ENCODE data around the gene ATP8B1.
"Not testable (repeated sequence)": the region's sequence is repeated elsewhere in the genome, so short reads cannot be mapped to it uniquely, and the experiment has no call there.

The ATP8B1 gene

DNA sequence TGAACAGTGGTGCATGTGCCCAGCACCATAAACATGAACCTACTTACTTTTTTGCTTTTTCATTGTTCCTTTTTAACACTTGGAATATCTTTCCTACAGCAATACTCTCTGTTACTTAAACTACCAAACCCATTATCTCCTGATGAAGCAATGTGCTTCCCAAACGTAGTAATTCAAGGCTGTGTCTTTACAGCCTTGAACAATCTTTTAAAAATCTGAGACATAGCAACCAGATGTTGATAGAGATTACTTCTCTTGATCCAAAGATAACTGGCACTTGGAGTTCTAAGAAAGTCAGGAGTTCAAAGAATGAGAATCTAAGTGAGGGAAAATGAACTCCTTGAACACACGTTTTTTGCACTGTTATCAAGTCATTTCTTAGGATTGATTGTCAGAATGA lies 40.4 kb downstream of the ATP8B1 start:
- DNase-seq: no peak

DNA sequence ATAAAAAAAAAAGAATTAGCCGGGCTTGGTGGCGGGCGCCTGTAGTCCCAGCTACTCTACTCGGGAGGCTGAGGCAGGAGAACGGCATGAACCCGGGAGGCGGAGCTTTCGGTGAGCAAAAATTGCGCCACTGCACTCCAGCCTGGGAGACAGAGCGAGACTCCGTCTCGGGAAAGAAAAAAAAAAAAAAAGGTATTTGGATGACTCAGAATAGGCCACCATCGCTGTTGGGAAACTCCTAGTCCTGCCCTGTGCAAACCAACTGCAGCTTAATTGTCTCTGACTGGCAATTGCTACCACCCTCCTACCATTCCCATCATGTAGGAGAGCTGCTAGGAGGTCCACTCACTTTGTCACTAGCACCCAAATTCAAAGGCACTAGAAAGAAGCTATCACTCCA lies 43.5 kb downstream of the ATP8B1 start:
- no peak for DNase-seq

DNA sequence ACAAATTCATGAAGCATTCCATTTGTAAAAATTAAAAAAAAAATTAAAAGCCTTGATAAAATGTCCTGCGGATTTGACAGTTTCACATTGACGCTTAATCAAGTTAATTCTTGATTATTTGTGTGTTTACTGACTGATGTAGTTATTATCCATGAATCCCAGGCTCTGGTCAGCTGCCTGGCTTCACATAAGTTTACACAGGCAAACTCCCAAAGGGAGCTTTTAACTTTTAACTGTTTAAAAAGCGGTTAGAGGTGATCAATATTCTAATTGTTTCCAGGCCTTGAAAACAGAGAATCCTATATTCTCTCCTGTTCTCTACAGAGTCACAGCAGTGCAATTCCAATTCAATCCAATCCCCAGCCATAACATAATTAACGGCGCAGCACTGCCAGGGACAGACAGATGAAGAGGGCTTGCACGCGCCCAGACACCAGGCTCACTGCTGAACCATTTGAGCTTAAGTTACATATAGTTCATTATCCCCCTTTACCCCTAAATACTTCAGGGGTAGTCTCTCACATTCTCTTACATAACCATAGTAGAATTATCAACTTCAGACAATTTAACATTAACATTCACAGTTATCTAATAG lies 47.5 kb downstream of the ATP8B1 start:
- DNase-seq: no peak

DNA sequence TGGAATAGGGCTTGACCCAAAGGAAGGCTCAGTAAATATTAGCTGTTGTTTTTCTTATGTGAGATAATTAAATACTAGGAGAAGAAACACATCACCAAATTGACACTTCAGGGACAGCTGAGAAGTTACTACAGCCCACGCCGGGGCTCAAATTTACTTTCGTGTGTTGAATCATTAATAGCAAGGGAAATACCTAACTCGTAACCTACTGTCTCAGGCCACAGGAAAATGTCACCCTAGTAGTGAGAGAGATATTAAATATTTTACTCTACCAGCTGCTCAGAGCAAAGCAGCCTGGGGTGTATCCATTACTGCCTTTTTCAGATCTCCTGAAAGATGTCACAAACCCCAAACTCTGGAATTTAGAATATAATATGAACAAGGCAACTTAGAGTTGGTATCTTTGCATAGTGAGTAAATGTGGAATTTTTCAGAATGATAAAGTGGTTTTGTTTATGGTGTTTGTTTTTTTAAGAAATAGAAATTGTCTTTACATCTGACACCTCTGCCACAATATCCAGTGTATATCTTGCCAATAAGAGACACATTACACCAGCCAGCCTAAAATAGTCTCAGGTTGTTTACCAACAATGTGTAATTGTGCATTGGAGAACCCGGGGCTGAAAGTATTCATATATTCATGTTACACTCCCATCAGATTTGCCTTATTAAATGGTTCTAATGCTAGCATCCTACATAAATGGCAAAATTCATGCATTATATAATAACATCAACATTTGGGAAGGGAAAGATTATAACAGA lies 48.4 kb downstream of the ATP8B1 start:
- DNase-seq: no peak

DNA sequence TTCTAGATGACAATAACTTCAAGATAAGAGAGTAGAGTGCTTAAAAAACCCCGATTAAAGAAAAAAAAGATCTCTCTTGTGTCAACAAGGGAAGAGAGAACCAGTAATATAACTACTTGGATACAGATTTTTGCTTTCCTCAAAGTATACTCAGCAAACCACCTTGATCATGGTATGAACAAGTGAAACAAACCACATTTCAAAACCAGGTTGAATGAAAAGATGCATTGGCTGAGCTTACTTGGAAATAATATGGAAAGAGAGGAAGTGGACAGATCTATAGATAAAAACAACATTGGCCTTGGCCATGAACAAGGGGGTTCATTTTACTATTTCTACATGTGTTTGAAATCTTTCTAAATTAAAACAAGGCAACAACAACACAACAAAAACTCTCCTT lies 50.1 kb downstream of the ATP8B1 start:
- DNase-seq: no peak

DNA sequence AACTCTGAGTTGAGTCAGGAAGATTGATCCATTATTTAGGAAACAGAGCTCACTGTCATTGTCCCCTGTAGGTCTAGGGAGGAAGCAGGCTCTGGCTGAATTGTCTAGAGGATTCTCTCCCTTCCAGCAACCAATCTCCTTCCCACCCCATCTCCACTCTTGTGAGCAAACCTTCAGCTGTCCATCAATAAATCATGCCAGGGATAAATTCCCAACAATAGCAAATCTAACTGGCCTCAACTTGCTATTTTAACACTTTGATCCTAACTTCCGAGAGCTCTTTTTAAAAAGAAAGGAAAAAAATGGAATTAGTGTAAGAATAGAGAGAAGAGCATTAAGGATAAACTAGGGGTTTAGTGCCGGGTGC lies 53.5 kb downstream of the ATP8B1 start:
- no peak for DNase-seq

DNA sequence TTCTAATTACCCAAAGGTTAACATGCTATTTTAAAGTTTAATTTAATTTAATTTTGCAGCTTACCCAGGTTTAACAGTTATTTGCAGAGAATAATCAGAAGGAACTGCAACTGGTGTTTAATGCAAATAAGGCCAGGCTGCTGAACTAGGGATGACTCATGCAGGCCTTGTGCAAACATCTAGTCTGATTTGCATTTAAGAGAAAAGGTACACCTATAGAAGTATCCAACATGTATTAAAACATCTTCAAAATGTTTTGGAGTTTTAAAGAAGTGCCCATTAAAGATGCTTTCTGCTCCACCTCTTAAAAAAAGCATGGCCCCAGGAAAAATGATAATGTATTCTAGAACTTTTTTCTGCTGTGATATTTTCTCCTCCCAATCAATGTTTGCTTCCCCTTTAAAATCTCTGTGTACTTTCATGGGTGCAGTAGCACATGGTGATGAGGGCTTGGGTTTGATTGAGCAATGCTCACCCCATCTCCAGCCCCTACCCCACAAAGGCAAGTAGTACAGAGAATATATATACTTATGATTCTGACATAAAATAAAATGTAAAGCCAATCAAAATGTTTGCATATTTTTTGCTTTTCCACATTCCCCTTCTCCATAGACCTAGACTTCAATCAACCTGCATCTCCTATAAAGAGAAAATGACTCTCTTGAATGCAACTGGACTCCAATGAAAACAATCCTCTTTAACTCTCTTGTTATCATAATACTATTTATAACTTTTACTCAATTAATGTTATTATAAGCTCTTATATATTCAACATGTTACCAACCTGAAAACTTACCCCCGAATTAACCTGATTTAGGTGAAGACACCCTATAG lies 54.1 kb downstream of the ATP8B1 start:
- DNase-seq: no peak

DNA sequence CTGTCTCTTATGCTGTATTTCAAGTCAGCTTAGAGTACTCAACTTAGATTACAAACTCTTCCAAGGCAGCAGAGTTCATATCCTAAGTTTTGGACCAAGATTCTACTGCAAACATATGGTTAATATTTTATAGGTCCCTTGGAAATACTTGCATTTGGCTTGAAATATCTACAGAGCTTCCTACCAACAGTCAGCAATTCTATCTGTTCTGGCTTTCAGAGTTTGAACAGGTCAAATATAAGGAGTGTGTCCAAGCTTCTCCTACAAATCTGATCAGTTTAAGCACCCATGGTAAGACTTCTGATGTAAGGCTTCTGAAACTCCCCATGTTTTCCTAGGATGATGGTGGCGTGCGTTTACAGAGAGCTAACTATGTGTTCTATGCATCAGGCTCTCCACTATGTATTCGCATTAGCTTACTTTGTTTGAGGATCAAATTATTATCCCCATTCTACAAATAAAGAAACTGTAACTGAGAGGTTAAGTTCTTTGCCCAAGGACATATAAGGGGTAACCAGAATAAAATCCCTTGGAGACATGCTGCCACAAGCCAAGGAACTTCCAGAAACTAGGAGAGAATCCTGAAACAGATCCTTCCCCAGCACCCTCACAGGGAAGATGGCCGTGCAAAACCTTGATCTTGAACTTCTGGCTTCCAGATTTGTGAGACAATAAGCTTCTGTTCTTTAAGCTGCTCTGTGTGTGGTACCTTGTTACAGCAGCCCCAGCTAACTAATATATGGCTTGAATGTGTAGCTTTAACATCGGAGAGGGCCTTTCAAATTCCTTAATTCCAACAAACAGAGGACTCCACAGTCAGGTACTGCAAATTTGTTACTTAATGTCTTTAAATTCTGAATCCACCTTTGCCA lies 55.1 kb downstream of the ATP8B1 start:
- DNase-seq: no peak

DNA sequence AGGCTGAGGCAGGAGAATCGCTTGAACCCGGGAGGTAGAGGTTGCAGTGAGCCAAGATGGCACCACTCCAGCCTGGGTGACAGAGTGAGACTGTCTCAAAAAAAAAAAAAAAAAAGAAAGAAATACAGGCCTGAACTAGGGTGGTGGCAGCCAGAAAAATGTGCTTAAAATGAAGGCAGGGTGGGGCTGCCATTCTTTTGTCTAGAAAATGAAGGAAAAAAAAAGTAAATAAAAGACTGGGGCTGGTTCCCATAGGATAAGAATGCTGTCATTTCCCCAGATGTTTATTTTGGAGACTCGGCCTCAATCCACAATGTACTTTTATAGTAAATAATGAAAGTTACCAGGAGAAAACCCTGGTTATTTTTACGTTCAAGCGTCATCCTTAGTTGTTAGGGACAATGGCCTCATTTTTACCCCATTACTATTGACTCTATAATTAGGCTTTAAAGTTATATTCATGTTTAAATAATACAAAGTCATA lies 58.9 kb downstream of the ATP8B1 start:
- no peak for DNase-seq

DNA sequence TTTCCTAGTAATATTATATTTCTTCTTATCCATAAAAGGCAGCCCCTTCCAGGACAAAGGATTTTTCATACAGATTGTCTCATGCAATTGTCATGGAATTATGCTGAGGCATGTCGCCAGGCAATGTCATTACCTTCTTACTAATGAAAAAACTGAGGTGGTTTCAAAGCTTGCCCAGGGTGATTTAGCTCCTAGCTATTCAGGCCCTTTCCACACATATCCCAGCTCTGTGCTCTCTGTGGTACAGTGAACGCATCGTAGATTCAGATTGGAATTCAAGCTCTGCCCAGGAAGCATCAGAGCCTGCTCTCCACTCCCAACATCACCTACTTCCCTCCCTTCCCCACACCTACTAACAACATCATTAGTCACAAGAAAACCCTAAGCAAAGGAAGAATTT lies 60.1 kb downstream of the ATP8B1 start:
- no peak for DNase-seq

DNA sequence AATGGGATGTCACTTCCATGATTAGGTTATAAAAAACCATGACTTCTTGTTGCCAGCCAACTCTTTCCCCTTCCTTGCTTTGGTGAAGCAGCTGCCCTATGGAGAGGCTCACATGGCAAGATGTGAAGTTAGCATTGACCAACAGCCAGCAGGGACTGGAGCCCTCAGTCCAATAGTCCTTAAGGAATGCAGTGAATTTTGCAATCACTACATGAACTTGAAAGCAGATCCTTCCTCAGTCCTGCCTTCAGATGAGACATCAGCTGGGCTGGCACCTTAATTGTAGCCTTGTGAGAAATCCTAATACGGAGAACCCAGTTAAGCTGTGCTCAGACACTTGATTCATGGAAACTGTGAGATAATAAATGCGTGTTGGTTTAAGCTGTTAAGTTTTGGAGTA lies 61.8 kb downstream of the ATP8B1 start:
- DNase-seq: no peak

DNA sequence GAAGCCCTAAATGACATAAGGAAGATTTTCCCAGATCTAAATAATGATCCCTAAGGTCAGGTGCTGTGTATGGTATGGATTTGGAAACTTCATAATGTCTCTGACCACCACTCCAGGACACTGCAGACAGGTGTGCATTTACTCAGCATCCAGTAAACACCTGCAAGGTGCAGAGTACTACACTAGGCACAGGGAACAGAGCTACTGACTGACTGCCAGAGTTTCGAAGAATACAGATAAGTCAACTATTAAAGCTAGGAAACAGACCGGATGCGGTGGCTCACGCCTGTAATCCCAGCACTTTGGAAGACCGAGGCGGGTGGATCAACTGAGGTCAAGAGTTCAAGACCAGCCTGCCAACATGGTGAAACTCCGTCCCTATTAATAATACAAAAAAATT lies 65.0 kb downstream of the ATP8B1 start:
- no peak for DNase-seq

DNA sequence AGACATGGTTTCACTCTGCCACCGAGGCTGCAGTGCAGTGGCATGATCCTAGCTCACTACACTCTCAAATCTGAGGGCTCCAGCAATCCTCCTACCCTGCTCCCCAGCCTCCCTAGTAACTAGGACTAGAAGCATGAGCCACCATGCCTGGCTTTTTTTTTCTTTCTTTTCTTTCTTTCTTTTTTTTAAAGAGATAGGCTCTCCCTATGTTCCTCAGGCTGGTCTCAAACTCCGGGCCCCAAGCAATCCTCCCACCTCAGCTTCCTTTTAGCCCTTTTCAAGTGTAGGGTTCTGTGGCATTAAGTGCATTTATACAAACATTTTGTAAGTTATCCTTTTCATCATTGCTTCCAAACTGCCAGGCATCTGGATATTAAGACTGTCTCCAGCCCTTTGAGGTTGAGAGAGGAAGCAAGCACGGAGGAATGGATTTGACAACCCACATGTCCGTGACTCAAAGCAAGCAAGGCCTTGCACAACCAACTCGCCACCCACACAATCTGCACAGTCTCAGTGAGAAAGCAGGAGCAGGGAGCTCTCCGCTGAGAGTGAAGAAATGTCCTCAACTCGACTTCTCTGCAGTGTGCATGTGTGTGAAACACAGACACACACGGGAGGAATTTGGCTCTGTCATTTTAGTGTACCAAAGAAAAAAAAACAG lies 65.6 kb downstream of the ATP8B1 start:
- DNase-seq: peak; percentile 93

DNA sequence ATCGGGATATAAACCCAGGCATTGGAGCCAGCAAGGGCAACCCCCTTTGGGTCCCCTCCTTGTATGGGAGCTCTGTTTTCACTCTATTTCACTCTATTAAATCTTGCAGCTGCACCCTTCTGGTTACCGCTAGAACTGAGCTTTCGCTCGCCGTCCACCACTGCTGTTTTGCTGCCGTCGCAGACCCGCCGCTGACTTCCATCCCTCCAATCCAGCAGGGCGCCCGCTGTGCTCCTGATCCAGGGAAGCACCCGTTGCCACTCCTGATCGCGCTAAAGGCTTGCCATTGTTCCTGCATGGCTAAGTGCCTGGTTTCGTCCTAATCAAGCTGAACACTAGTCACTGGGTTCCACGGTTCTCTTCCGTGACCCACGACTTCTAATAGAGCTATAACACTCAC lies 68.1 kb downstream of the ATP8B1 start:
- DNase-seq: not testable (repeated sequence)

DNA sequence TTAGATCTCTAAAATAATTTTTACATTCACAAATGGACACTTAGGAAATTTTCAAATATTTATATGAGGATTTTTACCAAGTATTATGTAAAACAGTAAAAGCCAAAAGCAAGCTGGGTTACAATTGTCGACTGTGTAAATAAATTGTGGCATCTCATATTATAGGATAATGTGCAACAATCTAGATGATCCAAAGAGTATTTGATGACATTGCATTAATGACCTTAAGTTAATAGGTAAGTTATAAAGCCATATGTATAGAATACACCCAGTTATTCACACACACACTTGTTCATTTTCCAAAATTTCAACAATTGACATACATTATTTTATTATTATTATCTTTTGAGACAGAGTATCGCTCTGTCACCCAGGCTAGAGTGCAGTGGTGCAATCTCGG lies 69.3 kb downstream of the ATP8B1 start:
- DNase-seq: no peak

DNA sequence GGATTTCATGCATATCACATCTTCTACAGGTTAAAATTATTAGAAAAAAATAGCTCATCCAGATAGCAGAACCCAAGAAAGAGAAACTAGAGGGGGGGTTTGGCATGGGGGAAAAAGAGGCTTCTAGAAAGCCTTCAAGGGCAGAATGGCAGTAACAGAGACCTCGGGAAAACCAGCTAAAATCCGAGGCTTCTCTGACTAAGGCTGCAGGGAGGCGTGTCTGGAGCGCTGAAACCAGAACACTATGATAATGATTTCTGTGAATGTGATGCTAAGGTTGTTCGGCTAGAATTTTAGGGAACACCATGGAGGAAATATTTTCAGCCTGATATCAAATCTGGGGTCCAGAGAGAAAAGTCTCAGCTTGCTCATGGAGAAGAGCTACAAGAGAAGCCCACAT lies 73.0 kb downstream of the ATP8B1 start:
- DNase-seq: no peak

DNA sequence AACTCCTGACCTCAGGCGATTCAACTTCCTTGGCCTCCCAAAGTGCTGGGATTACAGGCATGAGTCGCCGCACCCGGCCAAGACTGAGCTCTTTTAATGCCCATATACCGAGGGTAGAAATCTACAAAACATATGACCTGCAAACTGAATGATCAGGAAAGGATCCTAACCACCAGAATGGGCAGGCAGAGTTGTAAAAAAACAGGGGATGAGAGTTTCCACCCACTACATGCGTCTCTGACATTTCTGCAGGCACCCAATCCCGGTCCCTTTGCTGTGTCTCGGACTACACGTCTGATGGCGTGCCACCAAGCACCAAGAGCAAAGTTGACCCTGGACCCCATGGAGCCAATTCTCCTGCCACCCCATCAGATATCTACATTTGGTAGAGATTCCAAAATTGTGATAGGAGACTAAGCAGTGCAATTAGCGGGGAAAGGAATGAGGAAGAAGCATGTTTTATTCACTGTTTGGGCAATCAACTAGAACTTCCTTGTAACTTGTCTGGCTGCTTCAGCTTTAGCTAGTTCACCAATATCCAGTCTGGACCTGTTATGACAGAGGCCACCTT lies 74.1 kb downstream of the ATP8B1 start:
- peak; percentile 36 for DNase-seq

DNA sequence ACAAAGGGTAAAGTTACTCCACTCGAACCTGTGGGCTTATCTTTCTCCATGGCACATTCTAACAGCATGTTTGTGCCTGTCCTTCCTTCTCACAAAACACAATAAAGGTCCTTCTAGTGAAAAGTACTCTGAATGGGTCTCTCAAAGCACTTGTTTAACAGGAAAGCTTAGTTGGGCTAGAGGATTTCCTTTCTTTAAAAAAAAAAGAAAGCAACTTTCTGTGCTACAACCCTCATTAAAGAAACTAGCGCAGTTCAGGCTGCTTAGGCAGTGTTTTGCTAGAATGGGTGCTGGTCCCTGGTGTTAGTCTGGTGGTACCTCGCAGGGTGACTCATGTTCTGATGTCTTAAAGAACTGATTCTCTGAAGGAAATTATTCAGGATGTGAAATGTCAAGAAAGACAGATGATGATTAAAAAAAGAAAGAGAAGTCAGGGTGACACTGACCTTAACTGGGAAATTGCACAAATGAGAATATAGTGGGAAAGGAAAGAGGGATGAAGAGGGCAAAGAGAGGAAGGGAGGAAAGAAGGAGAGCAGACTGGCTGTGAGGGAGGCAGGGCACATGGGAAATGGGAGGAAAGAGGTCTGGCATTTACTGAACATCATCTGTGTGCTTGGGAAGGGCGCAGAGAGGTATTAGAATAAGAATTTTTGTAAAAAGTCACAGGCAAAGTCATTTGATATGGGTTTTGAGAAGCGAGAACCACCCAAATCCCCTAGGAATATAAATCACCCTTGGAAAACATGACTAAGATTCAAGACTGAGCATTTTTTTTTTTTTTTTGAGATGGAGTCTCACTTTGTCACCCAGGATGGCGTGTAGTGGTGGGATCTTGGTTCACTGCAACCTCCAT lies 74.9 kb downstream of the ATP8B1 start:
- no peak for DNase-seq

DNA sequence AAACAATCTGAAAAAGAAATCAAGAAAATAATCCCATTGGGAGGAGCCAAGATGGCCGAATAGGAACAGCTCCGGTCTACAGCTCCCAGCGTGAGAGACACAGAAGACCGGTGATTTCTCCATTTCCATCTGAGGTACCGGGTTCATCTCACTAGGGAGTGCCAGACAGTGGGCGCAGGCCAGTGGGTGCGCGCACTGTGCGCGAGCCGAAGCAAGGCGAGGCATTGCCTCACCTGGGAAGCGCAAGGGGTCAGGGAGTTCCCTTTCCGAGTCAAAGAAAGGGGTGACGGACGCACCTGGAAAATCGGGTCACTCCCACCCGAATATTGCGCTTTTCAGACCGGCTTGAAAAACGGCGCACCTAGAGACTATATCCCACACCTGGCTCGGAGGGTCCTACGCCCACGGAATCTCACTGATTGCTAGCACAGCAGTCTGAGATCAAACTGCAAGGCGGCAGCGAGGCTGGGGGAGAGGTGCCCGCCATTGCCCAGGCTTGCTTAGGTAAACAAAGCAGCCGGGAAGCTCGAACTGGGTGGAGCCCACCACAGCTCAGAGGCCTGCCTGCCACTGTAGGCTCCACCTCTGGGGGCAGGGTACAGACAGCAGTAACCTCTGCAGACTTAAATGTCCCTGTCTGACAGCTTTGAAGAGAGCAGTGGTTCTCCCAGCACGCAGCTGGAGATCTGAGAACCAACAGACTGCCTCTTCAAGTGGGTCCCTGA lies 83.7 kb downstream of the ATP8B1 start:
- not testable (repeated sequence) for DNase-seq

DNA sequence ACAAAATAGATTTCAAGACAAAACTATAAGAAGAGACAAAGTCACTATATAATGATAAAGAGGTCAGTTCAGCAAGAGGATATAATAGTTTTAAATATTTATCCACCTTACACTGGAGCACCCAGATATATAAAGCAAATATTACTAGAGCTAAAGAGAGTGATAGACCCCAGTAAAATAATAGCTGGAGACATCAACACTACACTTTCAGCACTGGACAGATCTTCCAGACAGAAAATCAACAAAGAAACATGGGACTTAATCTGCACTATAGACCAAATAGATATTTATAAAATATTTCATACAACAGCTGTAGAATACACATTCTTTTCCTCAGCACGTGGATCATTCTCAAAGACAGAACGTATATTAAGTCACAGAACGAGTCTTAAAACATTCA lies 86.6 kb downstream of the ATP8B1 start:
- no peak for DNase-seq

Measured in GF-D8 (cell line).